Ishikawa (cell line): ENCODE measurements around the gene SMPD3.

Experiments
- CEBPB ChIP-seq: IDR thresholded peaks from 2 replicates; pipeline ENCODE4 v1.6.1; 2012
- CREB1 ChIP-seq: IDR thresholded peaks from 2 replicates; pipeline ENCODE4 v1.6.1; 2012; ENCODE audit warnings: low read depth
- EGR1 ChIP-seq: IDR thresholded peaks from 2 replicates; pipeline ENCODE4 v1.6.1; 2012
- EP300 ChIP-seq: IDR thresholded peaks from 2 replicates; pipeline ENCODE4 v1.6.1; 2012; ENCODE audit warnings: borderline replicate concordance
- FOXM1 ChIP-seq: IDR thresholded peaks from 2 replicates; pipeline ENCODE4 v1.6.1; 2012; ENCODE audit warnings: low read depth, borderline replicate concordance
- NFIC ChIP-seq: IDR thresholded peaks from 2 replicates; pipeline ENCODE4 v1.6.1; 2012
- RAD21 ChIP-seq: IDR thresholded peaks from 2 replicates; pipeline ENCODE4 v1.6.1; 2012; ENCODE audit warnings: low read depth
- TAF1 ChIP-seq: IDR thresholded peaks from 2 replicates; pipeline ENCODE4 v1.6.1; 2012; ENCODE audit warnings: low read depth, mild to moderate bottlenecking
- TCF12 ChIP-seq: IDR thresholded peaks from 2 replicates; pipeline ENCODE4 v1.6.1; 2012; ENCODE audit warnings: low read depth
- TEAD4 ChIP-seq: IDR thresholded peaks from 2 replicates; pipeline ENCODE4 v1.6.1; 2012
- YY1 ChIP-seq: IDR thresholded peaks from 2 replicates; pipeline ENCODE4 v1.6.1; 2012; ENCODE audit warnings: low read depth
- ZBTB7A ChIP-seq: IDR thresholded peaks from 2 replicates; pipeline ENCODE4 v1.6.1; 2012; ENCODE audit warnings: low read depth
- TF ChIP-seq, protein P1 (sequence below): IDR thresholded peaks from 2 replicates; pipeline ENCODE4 v1.6.1; 2012
- TF ChIP-seq, protein P2 (sequence below): IDR thresholded peaks from 2 replicates; pipeline ENCODE4 v1.6.1; 2012; ENCODE audit warnings: low read depth, mild to moderate bottlenecking
- TF ChIP-seq, protein P3 (sequence below): IDR thresholded peaks from 2 replicates; pipeline ENCODE4 v1.6.1; 2012

SMPD3 gene

DNA sequence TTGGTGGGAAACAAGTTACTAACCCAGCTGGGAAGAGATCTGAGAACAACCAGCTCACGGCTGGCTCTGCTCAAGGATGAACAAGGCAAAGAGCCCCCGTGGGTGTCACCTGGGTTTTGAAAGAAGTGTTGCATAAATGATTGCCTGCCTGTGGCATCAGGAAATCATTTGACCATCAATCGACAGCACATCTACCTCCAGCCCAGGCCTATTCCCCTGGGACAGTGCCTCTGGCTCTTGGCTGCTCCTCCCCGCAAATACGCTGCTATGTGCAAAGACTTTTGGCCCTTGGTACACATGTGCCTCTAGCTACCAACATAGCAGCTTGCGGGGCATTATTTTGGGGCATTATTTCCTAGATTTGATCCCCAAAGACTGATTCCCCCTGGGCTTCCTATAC, 39.4 kb upstream of the SMPD3 start:
- TF ChIP-seq, protein P1, sequence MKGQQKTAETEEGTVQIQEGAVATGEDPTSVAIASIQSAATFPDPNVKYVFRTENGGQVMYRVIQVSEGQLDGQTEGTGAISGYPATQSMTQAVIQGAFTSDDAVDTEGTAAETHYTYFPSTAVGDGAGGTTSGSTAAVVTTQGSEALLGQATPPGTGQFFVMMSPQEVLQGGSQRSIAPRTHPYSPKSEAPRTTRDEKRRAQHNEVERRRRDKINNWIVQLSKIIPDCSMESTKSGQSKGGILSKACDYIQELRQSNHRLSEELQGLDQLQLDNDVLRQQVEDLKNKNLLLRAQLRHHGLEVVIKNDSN: no peak
- no peak for TF ChIP-seq FOXM1
- TF ChIP-seq ZBTB7A: no peak
- TF ChIP-seq RAD21: no peak
- TF ChIP-seq NFIC: no peak
- no peak for TF ChIP-seq TCF12
- no peak for TF ChIP-seq YY1
- no peak for TF ChIP-seq EGR1
- TF ChIP-seq CREB1: no peak
- TF ChIP-seq, protein P2, sequence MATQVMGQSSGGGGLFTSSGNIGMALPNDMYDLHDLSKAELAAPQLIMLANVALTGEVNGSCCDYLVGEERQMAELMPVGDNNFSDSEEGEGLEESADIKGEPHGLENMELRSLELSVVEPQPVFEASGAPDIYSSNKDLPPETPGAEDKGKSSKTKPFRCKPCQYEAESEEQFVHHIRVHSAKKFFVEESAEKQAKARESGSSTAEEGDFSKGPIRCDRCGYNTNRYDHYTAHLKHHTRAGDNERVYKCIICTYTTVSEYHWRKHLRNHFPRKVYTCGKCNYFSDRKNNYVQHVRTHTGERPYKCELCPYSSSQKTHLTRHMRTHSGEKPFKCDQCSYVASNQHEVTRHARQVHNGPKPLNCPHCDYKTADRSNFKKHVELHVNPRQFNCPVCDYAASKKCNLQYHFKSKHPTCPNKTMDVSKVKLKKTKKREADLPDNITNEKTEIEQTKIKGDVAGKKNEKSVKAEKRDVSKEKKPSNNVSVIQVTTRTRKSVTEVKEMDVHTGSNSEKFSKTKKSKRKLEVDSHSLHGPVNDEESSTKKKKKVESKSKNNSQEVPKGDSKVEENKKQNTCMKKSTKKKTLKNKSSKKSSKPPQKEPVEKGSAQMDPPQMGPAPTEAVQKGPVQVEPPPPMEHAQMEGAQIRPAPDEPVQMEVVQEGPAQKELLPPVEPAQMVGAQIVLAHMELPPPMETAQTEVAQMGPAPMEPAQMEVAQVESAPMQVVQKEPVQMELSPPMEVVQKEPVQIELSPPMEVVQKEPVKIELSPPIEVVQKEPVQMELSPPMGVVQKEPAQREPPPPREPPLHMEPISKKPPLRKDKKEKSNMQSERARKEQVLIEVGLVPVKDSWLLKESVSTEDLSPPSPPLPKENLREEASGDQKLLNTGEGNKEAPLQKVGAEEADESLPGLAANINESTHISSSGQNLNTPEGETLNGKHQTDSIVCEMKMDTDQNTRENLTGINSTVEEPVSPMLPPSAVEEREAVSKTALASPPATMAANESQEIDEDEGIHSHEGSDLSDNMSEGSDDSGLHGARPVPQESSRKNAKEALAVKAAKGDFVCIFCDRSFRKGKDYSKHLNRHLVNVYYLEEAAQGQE: no peak

DNA sequence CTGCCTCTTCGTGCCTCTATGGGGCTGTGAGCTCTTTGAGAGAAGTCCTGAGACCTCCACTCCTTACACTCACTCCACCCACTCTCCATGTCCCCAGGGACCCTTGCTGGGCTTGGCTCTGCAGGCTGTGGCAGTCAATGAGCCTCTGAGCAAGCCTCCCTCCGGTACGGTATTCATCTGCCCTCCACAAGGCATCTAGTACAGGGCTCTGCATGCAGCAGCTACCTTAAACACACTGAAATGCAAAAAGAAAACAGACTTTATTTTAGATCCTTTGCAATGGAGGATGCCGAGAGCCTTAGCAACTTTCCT, 38.9 kb upstream of the SMPD3 start:
- no peak for TF ChIP-seq NFIC
- no peak for TF ChIP-seq TAF1
- TF ChIP-seq, protein P2: no peak
- TF ChIP-seq TCF12: no peak
- TF ChIP-seq, protein P3, sequence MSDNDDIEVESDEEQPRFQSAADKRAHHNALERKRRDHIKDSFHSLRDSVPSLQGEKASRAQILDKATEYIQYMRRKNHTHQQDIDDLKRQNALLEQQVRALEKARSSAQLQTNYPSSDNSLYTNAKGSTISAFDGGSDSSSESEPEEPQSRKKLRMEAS: no peak
- no peak for TF ChIP-seq EP300
- no peak for TF ChIP-seq ZBTB7A
- TF ChIP-seq YY1: no peak
- TF ChIP-seq FOXM1: no peak
- TF ChIP-seq, protein P1: no peak
- TF ChIP-seq CEBPB: no peak
- no peak for TF ChIP-seq CREB1
- no peak for TF ChIP-seq RAD21
- TF ChIP-seq EGR1: no peak

DNA sequence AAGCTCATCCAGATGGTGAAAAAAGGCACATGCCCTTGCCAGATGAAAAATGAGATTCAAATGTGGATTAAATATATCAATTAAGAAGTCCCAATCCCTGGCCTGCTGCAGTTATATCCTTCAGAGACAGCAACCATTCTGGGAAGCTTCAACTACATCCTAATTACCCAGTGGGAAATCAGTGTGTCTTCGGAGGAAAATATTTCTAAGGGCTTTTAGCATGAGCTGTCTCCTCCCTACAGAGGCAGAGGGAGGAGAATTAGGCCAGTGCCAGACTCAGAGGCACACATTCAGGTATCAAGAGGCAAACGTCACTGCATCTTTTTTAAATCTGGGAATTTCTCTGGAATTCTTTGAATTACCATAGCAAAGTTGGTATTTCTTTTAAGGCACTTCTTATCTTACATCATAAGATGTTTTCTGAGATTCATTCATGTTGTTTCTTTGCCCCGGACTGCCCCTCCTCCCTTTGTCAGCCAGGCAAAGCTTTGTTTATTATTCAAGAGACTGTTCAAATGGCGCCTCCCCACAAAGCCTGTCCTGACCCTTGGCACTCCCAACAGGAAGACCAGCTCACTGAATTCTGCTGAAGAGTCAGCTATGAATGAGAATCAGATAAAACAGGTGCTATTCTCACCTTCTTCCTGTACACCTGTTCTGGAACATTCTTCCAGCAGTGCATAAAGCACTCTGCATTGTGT, 38.3 kb upstream of the SMPD3 start:
- TF ChIP-seq FOXM1 (no peak), TAF1 (no peak), YY1 (no peak), TCF12 (no peak), CREB1 (no peak), ZBTB7A (no peak), TEAD4 (no peak), CEBPB (no peak), EP300 (no peak), RAD21 (no peak), NFIC (no peak), EGR1 (no peak)
- TF ChIP-seq, protein P2: no peak
- TF ChIP-seq, protein P3: no peak
- TF ChIP-seq, protein P1: no peak

DNA sequence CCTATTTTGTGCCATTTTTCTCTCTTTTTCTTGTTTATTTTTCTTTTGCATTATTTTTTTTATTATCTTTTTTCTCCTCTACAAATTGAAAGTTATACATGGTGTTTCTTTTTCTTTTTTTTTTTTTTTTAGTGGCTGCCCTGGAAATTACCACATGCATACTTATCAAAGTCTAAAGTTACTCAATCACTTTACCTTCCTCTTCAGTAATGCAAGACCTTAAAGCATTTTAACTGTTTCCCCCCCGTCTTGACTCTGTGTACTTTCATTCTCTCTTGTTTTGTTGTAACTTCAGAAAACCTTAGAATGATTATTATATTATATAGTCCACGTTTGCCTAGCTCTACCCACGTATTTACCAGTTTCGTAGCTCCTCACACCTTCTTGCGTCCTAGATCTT, 33.3 kb upstream of the SMPD3 start:
- TF ChIP-seq, protein P1: no peak
- TF ChIP-seq CREB1 (no peak), TCF12 (no peak)
